K562 (cell line): ENCODE results near the gene ATP1A2. TPM values are rescaled to one million over a fixed set of nuclear protein-coding genes. Genes with fewer than 3 reads are reported as not detected.

ENCODE experiments used
- ATAC-seq: fragments of 200-7000 bp; cut with Tn5 transposase; 3 replicates; pipeline ENCODE4 v1.9.1; 2020; ENCODE audit warnings: moderate library complexity
- BruUV-seq: library from RNA; stranded (reverse); fragments of 400-500 nt; replicated peaks from 2 replicates; lab custom pipeline; 2021; lab: Mats Ljungman, UMichigan
- CTCF ChIA-PET: fragments of 300-600 bp; formaldehyde crosslinking; extraction: SDS; loops from one replicate; lab custom pipeline; 2021; ENCODE audit warnings: low intra/inter-chr PET ratio; lab: Yijun Ruan, JAX
- POLR2A ChIA-PET: fragments of 300-600, 350-650 bp; sonication (Branson Sonifier 250); formaldehyde crosslinking; extraction: SDS; loops from one replicate; lab custom pipeline; 2021; ENCODE audit warnings: antibody characterized with exemption, inconsistent platforms; lab: Yijun Ruan, JAX
- DNase-seq, 4 experiments: peaks; one replicate each; pipeline versions ENCODE4 v3.0.0 to v3.0.0-alpha.2; 2011 to 2018; ENCODE audit warnings: low spot score in 3 of 4, mixed read lengths in 3 of 4; ENCODE audit errors: extremely low read depth in 1 of 4
- FAIRE-seq: peaks from 2 replicates; lab custom pipeline; 2011; peaks lifted over from hg19 to GRCh38; lab: Jason Lieb, UNC
- H2AFZ ChIP-seq: 2 replicates; pipeline ENCODE4 v1.6.0; 2011; ENCODE audit warnings: low read depth, low read length, control low read depth, inconsistent platforms
- H3K27ac ChIP-seq: fragments of 200-600 bp; 3 replicates; pipeline ENCODE4 v1.8.0; 2011; ENCODE audit warnings: low read depth, mild to moderate bottlenecking, control low read depth, inconsistent platforms, low read length, moderate library complexity, mixed read lengths; ENCODE audit errors: extremely low read depth
- H3K27me3 ChIP-seq, 2 experiments: fragments of 300-600 bp in 1 of 2; 2 replicates in 1 of 2; 3 replicates in 1 of 2; pipeline versions ENCODE4 v1.6.0 to v1.8.0; 2011; ENCODE audit warnings: inconsistent platforms in 2 of 2, low read length in 2 of 2, mild to moderate bottlenecking in 1 of 2, mixed read lengths in 1 of 2, moderate library complexity in 1 of 2; ENCODE audit not compliant: control insufficient read depth in 2 of 2, insufficient read depth in 2 of 2
- H3K36me3 ChIP-seq: fragments of 300-600 bp; 3 replicates; pipeline ENCODE4 v1.8.0; 2011; ENCODE audit warnings: mild to moderate bottlenecking, low read length, inconsistent platforms; ENCODE audit not compliant: control insufficient read depth, insufficient read depth
- H3K4me1 ChIP-seq, 2 experiments: fragments of 200-600 bp in 1 of 2; replicated peaks in 1 of 2; 2 replicates in 1 of 2; 3 replicates in 1 of 2; pipeline versions ENCODE4 v1.5.1 to v1.8.0; 2011; ENCODE audit warnings: inconsistent platforms in 2 of 2, low read length in 2 of 2, mild to moderate bottlenecking in 1 of 2, mixed read lengths in 1 of 2, moderate library complexity in 1 of 2; ENCODE audit not compliant: control insufficient read depth in 2 of 2, insufficient read depth in 2 of 2
- H3K4me2 ChIP-seq: 2 replicates; pipeline ENCODE4 v1.6.1; 2011; ENCODE audit warnings: low read length, control low read depth, inconsistent platforms, mixed read lengths; ENCODE audit not compliant: insufficient read depth
- H3K4me3 ChIP-seq: fragments of 200-600 bp; sonication (generic), shearing (Covaris generic); 2 replicates; pipeline ENCODE4 v1.5.1; 2016; ENCODE audit warnings: control low read depth, inconsistent platforms
- H3K79me2 ChIP-seq: fragments of 200-600 bp; 3 replicates; pipeline ENCODE4 v1.8.0; 2011; ENCODE audit warnings: low read length, inconsistent platforms; ENCODE audit not compliant: control insufficient read depth, insufficient read depth
- H3K9ac ChIP-seq, 2 experiments: 2 replicates each; pipeline versions ENCODE4 v1.6.0 to v1.6.1; 2011; ENCODE audit warnings: low read depth in 2 of 2, low read length in 2 of 2, control low read depth in 1 of 2, inconsistent platforms in 1 of 2, mild to moderate bottlenecking in 1 of 2, mixed read lengths in 1 of 2; ENCODE audit not compliant: insufficient read depth in 1 of 2
- H3K9me1 ChIP-seq: one replicate; pipeline ENCODE4 v1.6.0; 2011; ENCODE audit warnings: inconsistent platforms, mild to moderate bottlenecking, low read length, moderate library complexity; ENCODE audit not compliant: control insufficient read depth, insufficient read depth
- H3K9me3 ChIP-seq: replicated peaks from 2 replicates; pipeline ENCODE4 v1.5.1; 2011; ENCODE audit warnings: low read depth, low read length, inconsistent platforms; ENCODE audit not compliant: control insufficient read depth, insufficient read depth
- H4K20me1 ChIP-seq: replicated peaks from 2 replicates; pipeline ENCODE4 v1.6.1; 2011; ENCODE audit warnings: low read length, inconsistent platforms, mixed read lengths; ENCODE audit not compliant: control insufficient read depth, insufficient read depth
- EGR1 ChIP-seq: fragments of 450-650 bp; conservative IDR thresholded peaks from 2 replicates; pipeline ENCODE4 v1.6.1; 2017; ENCODE audit warnings: mild to moderate bottlenecking
- MGA ChIP-seq: fragments of 450-650 bp; IDR thresholded peaks from 2 replicates; pipeline ENCODE4 v1.6.1; 2016; ENCODE audit warnings: mild to moderate bottlenecking, moderate library complexity
- NFE2L1 ChIP-seq: fragments of 450-650 bp; IDR thresholded peaks from 2 replicates; pipeline ENCODE4 v1.6.1; 2016; ENCODE audit warnings: missing genetic modification characterization, low read depth, mild to moderate bottlenecking, missing compliant biosample characterization, moderate library complexity, borderline replicate concordance
- PRDM10 ChIP-seq: fragments of 450-650 bp; IDR thresholded peaks from 2 replicates; pipeline ENCODE4 v1.6.1; 2018; ENCODE audit not compliant: partially characterized antibody
- SAFB ChIP-seq: fragments of 200-400 bp; formaldehyde crosslinking; IDR thresholded peaks from 2 replicates; pipeline ENCODE4 v1.6.1; 2017; ENCODE audit warnings: low read depth, low read length, borderline replicate concordance
- WGBS: fragments of 100-300 bp; shearing (Covaris generic); methylation state at CpG from one replicate; pipeline ENCODE4 v1.1.6; 2016; ENCODE audit warnings: low coverage, mixed read lengths; ENCODE audit not compliant: insufficient coverage; ENCODE audit errors: missing lambda C conversion rate; 5-methylcytosine and 5-hydroxymethylcytosine counted together
- in situ Hi-C: fragments of 300-500 bp; cut with MboI; formaldehyde crosslinking; loops from 4 replicates; pipeline ENCODE4 v1.15.0; 2018; ENCODE audit warnings: inconsistent platforms, mixed read lengths
- intact Hi-C: fragments of 100-400 bp; cut with micrococcal nuclease; formaldehyde crosslinking; loops from 2 replicates; pipeline ENCODE4 v1.14.2; 2022
- polyA plus RNA-seq, 8 experiments: library from polyadenylated mRNA; depleted of rRNA in 4 of 8; stranded (reverse) in 5 of 8; unstranded in 3 of 8; fragments of >200 nt; fragmentation: Nextera tagmentation in 2 of 8; fragmentation: Illumina TruSeq in 1 of 8; extraction: Ambion mirVana in 2 of 8; extraction: Trizol in 1 of 8; gene quantifications; 2 replicates each; pipeline versions ENCODE4 v1.2.1 to v1.2.3, GENCODE V29; 2011 to 2014; ENCODE audit warnings: inconsistent platforms in 1 of 8, missing spikeins in 1 of 8
- total RNA-seq, 7 experiments: library from RNA; depleted of rRNA in 6 of 7; stranded (reverse); fragments of >200 nt in 6 of 7; fragmentation: Illumina TruSeq in 2 of 7; extraction: Trizol in 2 of 7; gene quantifications; 2 replicates each; pipeline versions ENCODE4 v1.2.1 to v1.2.3, GENCODE V29; 2011 to 2021; ENCODE audit warnings: low replicate concordance in 1 of 7

ATP1A2 gene
- total and polyA plus RNA-seq, 9 of the 15 experiments (the other 6 are each of a cell fraction or from before 2014, with no cell fraction given): 0.04 to 0.11 (median 0.09) TPM; not detected in 6

GRCh38 chr1:160128636-160129035, 13.1 kb downstream of the ATP1A2 start:
- Histone ChIP-seq H2AFZ (peak overlapping the region; percentile 14; the same call in 1 of the 2 replicates), H3K9ac (no peak overlapping the region), H3K9me1 (no peaks in the 10 kb centered on the region), H4K20me1 (no peaks in the 10 kb centered on the region; the same call in 1 of the 2 replicates), H3K4me3 (no peak overlapping the region), H3K4me2 (no peak overlapping the region), H3K4me1 (no peaks in the 10 kb centered on the region; a peak in 1 of 5 replicates), H3K27me3 (peaks cover 20 to 67% of the 10 kb centered on the region in 2 experiments; a peak in 4 of 5 replicates), H3K79me2 (no peaks in the 10 kb centered on the region), H3K36me3 (no peaks in the 10 kb centered on the region), H3K27ac (no peak overlapping the region), H3K9me3 (no peaks in the 10 kb centered on the region)
- intact Hi-C loops (no loop called here), in situ Hi-C loops (no loop called here)
- 6% methylated on average over 18 of the region's 18 CpGs for WGBS
- no TSS peak for BruUV-seq
- DNase-seq (no peak), FAIRE-seq (no peak), ATAC-seq (no peak)
- no peak for TF ChIP-seq NFE2L1 (tag)
- peak; percentile 79 for TF ChIP-seq MGA
- 0 out of 2 replicates have a peak, but pooled peaks have one; percentile 14 for TF ChIP-seq EGR1
- TF ChIP-seq PRDM10: no peak
- no peak for TF ChIP-seq SAFB
- POLR2A ChIA-PET: interaction anchor here (1.2 kb wide), 1 partner anchor 40 kb away, joined by 4 read pairs; no protein-coding TSS in a partner anchor
- CTCF ChIA-PET: no interaction called here
